Glomerular visceral epithelial cell (primary cell): ENCODE results near the gene SRL.

Experiments
- DNase-seq: peaks from one replicate; pipeline ENCODE4 v3.0.0-alpha.2; 2016; ENCODE audit errors: extremely low spot score

SRL gene

GRCh38 chr16:4202615-4203345 lies 39.1 kb downstream of the SRL start:
- DNase-seq, result no peak

- DNase-seq, result no peak
Observed at GRCh38 chr16:4200781-4201137, 41.1 kb downstream of the SRL start.

GRCh38 chr16:4200000-4200780 lies 41.7 kb downstream of the SRL start:
- peak; percentile 68 for DNase-seq

- no peak for DNase-seq
Observed at GRCh38 chr16:4198816-4199215, 43.1 kb downstream of the SRL start.

- DNase-seq, result no peak
Observed at GRCh38 chr16:4194661-4195060, 47.2 kb downstream of the SRL start.

GRCh38 chr16:4193920-4194319 lies 48.0 kb downstream of the SRL start:
- DNase-seq, result no peak

GRCh38 chr16:4192206-4192605 lies 49.7 kb downstream of the SRL start:
- DNase-seq, result no peak

GRCh38 chr16:4190712-4191333 lies 51.1 kb downstream of the SRL start:
- DNase-seq, result no peak

- no peak for DNase-seq
Observed at GRCh38 chr16:4190086-4190485, 51.8 kb downstream of the SRL start.

GRCh38 chr16:4184038-4184702 lies 57.7 kb downstream of the SRL start:
- no peak for DNase-seq

GRCh38 chr16:4183237-4184037 lies 58.4 kb downstream of the SRL start:
- DNase-seq, result peak; percentile 94

GRCh38 chr16:4182581-4183236 lies 59.2 kb downstream of the SRL start:
- no peak for DNase-seq

GRCh38 chr16:4180511-4180910 lies 61.4 kb downstream of the SRL start:
- DNase-seq, result no peak

GRCh38 chr16:4179763-4180260 lies 62.1 kb downstream of the SRL start:
- DNase-seq, result no peak

- no peak for DNase-seq
Observed at GRCh38 chr16:4179020-4179419, 62.9 kb downstream of the SRL start.

GRCh38 chr16:4178468-4179010 lies 63.3 kb downstream of the SRL start:
- no peak for DNase-seq

GRCh38 chr16:4176906-4177417 lies 64.9 kb downstream of the SRL start:
- DNase-seq, result peak; percentile 54

- no peak for DNase-seq
Observed at GRCh38 chr16:4175849-4176248, 66.0 kb downstream of the SRL start.

GRCh38 chr16:4172070-4172469 lies 69.8 kb downstream of the SRL start:
- DNase-seq, result no peak

GRCh38 chr16:4169415-4169814 lies 72.5 kb downstream of the SRL start:
- DNase-seq, result no peak
